Germinal center (tissue), 1 donor: Measurements from ENCODE around the gene PSMD8.
A peak's percentile ranks its signal among the peaks of the same experiment; 100 is the strongest.
"Not testable (repeated sequence)": the region's sequence is repeated elsewhere in the genome, so short reads cannot be mapped to it uniquely, and the experiment has no call there.

Source experiments
- DNase-seq: peaks from one replicate; pipeline ENCODE4 v3.0.0; 2012; ENCODE audit warnings: mixed read lengths, low spot score

Gene PSMD8

GRCh38 chr19:38374332-38375097 is at the start of gene PSMD8:
Gene PSMD8 (plus strand): TSS chr19:38374571. CDS start chr19:38374602, 31 bp downstream.
- peak; percentile 98 for DNase-seq

GRCh38 chr19:38326591-38326990 is 47.8 kb upstream of the PSMD8 start:
- DNase-seq, result no peak

- no peak for DNase-seq
Measured at GRCh38 chr19:38329651-38330050, 44.7 kb upstream of the PSMD8 start.

GRCh38 chr19:38331728-38332127 is 42.6 kb upstream of the PSMD8 start:
- DNase-seq, result no peak

- no peak for DNase-seq
Measured at GRCh38 chr19:38333245-38333644, 41.1 kb upstream of the PSMD8 start.

- peak; percentile 95 for DNase-seq
Measured at GRCh38 chr19:38335949-38336637, 38.3 kb upstream of the PSMD8 start.

- DNase-seq, result peak; percentile 93
Measured at GRCh38 chr19:38336638-38337359, 37.6 kb upstream of the PSMD8 start.

- no peak for DNase-seq
Measured at GRCh38 chr19:38337360-38337653, 37.1 kb upstream of the PSMD8 start.

- DNase-seq, result not testable (repeated sequence)
Measured at GRCh38 chr19:38339011-38339410, 35.4 kb upstream of the PSMD8 start.

GRCh38 chr19:38340927-38341326 is 33.4 kb upstream of the PSMD8 start:
- DNase-seq, result no peak

GRCh38 chr19:38346837-38347236 is 27.5 kb upstream of the PSMD8 start:
- DNase-seq, result no peak

GRCh38 chr19:38350883-38351282 is 23.5 kb upstream of the PSMD8 start:
- no peak for DNase-seq

GRCh38 chr19:38351865-38352395 is 22.4 kb upstream of the PSMD8 start:
- DNase-seq, result no peak

- DNase-seq, result no peak
Measured at GRCh38 chr19:38352611-38353010, 21.8 kb upstream of the PSMD8 start.

- no peak for DNase-seq
Measured at GRCh38 chr19:38355728-38356725, 18.3 kb upstream of the PSMD8 start.

GRCh38 chr19:38358071-38358470 is 16.3 kb upstream of the PSMD8 start:
- no peak for DNase-seq

GRCh38 chr19:38359242-38360021 is 14.9 kb upstream of the PSMD8 start:
- DNase-seq, result no peak

GRCh38 chr19:38360351-38360750 is 14.0 kb upstream of the PSMD8 start:
- DNase-seq, result no peak

- DNase-seq, result no peak
Measured at GRCh38 chr19:38360839-38361631, 13.3 kb upstream of the PSMD8 start.

GRCh38 chr19:38361633-38362075 is 12.7 kb upstream of the PSMD8 start:
- DNase-seq, result peak; percentile 85
